CD4-positive, CD25-positive, alpha-beta regulatory T cell (primary cell): ENCODE results near the gene DES. TPM values are rescaled to one million over a fixed set of nuclear protein-coding genes. Genes with fewer than 3 reads are reported as not detected.
"Not testable (repeated sequence)": the region's sequence is repeated elsewhere in the genome, so short reads cannot be mapped to it uniquely, and the experiment has no call there.

Experiments used
- ATAC-seq, 2 donors: fragments of 150-1000 bp; cut with Tn5 transposase; one replicate each; pipeline ENCODE4 v1.10.0; 2021; ENCODE audit warnings: low read depth in 2 of 2, moderate number of reproducible peaks in 2 of 2, moderate library complexity in 1 of 2
- DNase-seq, 3 donors: peaks; one replicate each; pipeline versions ENCODE4 v3.0.0 to v3.0.0-alpha.2; 2012 to 2022; ENCODE audit warnings: mixed read lengths in 1 of 3
- H3K27ac ChIP-seq: one replicate; pipeline ENCODE4 v1.7.0; 2013; ENCODE audit warnings: mild to moderate bottlenecking, low read length; ENCODE audit not compliant: insufficient read depth, poor library complexity, severe bottlenecking
- H3K27me3 ChIP-seq: one replicate; pipeline ENCODE4 v1.7.0; 2013; ENCODE audit warnings: low read length; ENCODE audit not compliant: control insufficient read depth, insufficient read depth
- H3K36me3 ChIP-seq: one replicate; pipeline ENCODE4 v1.7.0; 2013; ENCODE audit warnings: mild to moderate bottlenecking, low read length, moderate library complexity; ENCODE audit not compliant: control insufficient read depth, insufficient read depth
- H3K4me1 ChIP-seq: 2 replicates; pipeline ENCODE4 v1.7.0; 2013; ENCODE audit warnings: mild to moderate bottlenecking, low read length; ENCODE audit not compliant: insufficient read depth, control insufficient read depth, poor library complexity, severe bottlenecking
- H3K4me3 ChIP-seq: one replicate; pipeline ENCODE4 v1.7.0; 2013; ENCODE audit warnings: low read depth, mild to moderate bottlenecking, low read length, moderate library complexity
- H3K9me3 ChIP-seq, 2 experiments: 1 replicate in 1 of 2; 2 replicates in 1 of 2; pipeline ENCODE4 v1.7.0; 2013; ENCODE audit warnings: low read length in 2 of 2, mild to moderate bottlenecking in 1 of 2, moderate library complexity in 1 of 2; ENCODE audit not compliant: control insufficient read depth in 2 of 2
- H3K27ac Mint-ChIP-seq, 3 donors: one replicate each; pipeline ENCODE4 v1.8.0; 2020 to 2022; ENCODE audit warnings: mild to moderate bottlenecking in 3 of 3, mixed read lengths in 3 of 3, moderate library complexity in 2 of 3
- H3K27me3 Mint-ChIP-seq: one replicate; pipeline ENCODE4 v1.8.0; 2022; ENCODE audit warnings: mild to moderate bottlenecking, mixed read lengths
- H3K36me3 Mint-ChIP-seq: one replicate; pipeline ENCODE4 v1.8.0; 2020; ENCODE audit warnings: mixed read lengths
- H3K4me1 Mint-ChIP-seq, 4 donors: one replicate each; pipeline ENCODE4 v1.8.0; 2020 to 2022; ENCODE audit warnings: mixed read lengths in 4 of 4, mild to moderate bottlenecking in 1 of 4
- H3K4me3 Mint-ChIP-seq, 4 donors: one replicate each; pipeline ENCODE4 v1.8.0; 2020 to 2022; ENCODE audit warnings: mild to moderate bottlenecking in 4 of 4, mixed read lengths in 4 of 4, moderate library complexity in 3 of 4
- H3K9me3 Mint-ChIP-seq, 7 donors: one replicate each; pipeline ENCODE4 v1.8.0; 2020 to 2022; ENCODE audit warnings: mixed read lengths in 7 of 7, mild to moderate bottlenecking in 3 of 7, moderate library complexity in 2 of 7
- polyA plus RNA-seq, 4 donors: library from polyadenylated mRNA; unstranded; fragments of 300-500 nt; fragmentation: Illumina TruSeq; gene quantifications; one replicate each; pipeline ENCODE4 v1.2.3, GENCODE V29; 2021
- total RNA-seq: library from RNA; stranded (reverse); gene quantifications from one replicate; pipeline ENCODE4 v1.2.3, GENCODE V29; 2022

DES gene
- total and polyA plus RNA-seq, 5 donors from 2014 or later: not detected

DNA sequence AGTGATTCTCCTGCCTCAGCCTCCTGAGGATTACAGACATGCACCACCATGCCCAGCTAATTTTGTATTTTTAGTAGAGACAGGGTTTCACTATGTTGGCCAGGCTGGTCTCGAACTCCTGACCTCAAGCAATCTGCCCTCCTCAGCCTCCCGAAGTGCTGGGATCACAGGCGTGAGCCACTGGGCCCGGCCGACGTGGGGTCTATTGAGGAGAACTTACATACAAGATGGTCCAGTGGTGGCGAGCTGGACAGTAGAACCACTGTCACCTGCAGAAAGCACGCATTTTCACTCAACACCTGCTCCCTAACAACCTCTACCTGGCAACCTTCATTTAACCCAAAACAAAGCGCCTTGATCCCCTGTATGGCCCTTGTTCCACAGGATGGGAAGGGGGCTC is 23.1 kb upstream of the DES start:
- Mint-ChIP-seq H3K27me3 (peaks cover 11% of the 10 kb centered on the region), H3K4me1 (peaks cover 0 to 14% (median 9%) of the 10 kb centered on the region in 4 donors)
- DNase-seq, ATAC-seq, H3K9me3 ChIP-seq, H3K36me3 ChIP-seq, H3K27ac ChIP-seq, H3K4me3 ChIP-seq, H3K4me3 Mint-ChIP-seq, H3K27ac Mint-ChIP-seq, H3K36me3 Mint-ChIP-seq, H3K4me1 ChIP-seq, H3K9me3 Mint-ChIP-seq, H3K27me3 ChIP-seq: not testable (repeated sequence)

DNA sequence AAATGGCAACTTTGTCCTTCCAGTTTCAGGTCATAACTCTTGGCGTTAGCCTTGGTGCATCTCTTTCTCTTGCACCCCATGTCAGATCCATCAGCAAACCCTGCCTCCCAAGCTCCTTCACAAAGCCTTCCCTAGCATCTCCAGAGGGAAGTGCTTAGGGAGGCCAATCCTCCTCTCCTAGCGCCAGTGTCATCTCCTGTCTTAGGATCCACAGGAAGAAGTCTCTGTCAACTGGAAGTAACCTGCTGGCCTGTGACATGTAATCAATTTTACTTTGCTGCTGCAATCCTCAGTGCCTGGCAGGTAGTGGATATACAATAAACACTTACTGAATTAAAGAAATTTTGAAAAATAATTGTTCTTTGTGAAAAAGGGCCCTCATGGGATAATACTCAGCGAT is 22.6 kb upstream of the DES start:
- Mint-ChIP-seq H3K4me3 (no peak overlapping the region), H3K27ac (no peak overlapping the region)

DNA sequence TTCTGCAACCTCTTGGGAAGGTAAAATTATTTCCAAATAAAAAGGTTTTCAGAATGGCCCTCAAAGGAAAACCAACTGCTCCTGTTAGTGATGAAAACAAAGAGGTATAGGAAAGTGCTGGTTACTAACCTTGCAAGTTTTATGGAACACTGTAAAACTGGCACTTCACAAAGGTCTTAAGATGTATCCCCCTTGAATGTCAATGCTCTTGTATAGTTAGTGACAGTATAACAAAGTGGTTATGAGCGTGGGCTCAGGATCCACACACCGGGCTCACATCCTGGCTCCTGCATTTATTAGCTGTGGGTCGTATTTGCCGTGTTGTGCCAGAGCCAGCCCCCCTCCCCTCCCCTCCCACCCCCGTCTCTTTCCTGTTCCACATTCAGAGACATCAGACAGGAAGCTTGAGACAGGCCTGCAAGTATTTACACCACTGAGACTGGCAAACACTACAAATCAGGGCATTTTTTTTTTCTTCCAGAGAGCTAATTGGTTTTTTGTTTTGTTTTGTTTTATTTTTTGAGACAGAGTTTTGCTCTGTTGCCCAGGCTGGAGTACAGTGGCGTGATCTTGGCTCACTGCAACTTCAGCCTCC is 21.2 kb upstream of the DES start:
- ATAC-seq (peak; percentile 45 to 57), DNase-seq (peak in 1 of 3 donors; percentile 23)
- peaks cover 0 to 1% (median 0%) of the 10 kb centered on the region in 7 donors for H3K9me3 Mint-ChIP-seq
- peak overlapping the region in 1 of 4 donors; percentile 69 for H3K4me3 Mint-ChIP-seq
- H3K4me3 ChIP-seq: no peak overlapping the region
- no peaks in the 10 kb centered on the region for H3K9me3 ChIP-seq
- peaks cover 7% of the 10 kb centered on the region for H3K4me1 ChIP-seq
- no peaks in the 10 kb centered on the region for H3K36me3 ChIP-seq
- peaks cover 9% of the 10 kb centered on the region for H3K27me3 Mint-ChIP-seq
- peaks cover 0 to 14% (median 9%) of the 10 kb centered on the region in 4 donors for H3K4me1 Mint-ChIP-seq
- H3K36me3 Mint-ChIP-seq: no peaks in the 10 kb centered on the region
- H3K27me3 ChIP-seq: peaks cover 2% of the 10 kb centered on the region
- no peak overlapping the region for H3K27ac ChIP-seq
- peak overlapping the region; percentile 22 to 88 (median 72) for H3K27ac Mint-ChIP-seq

More for the DNA sequence above, 22.6 kb upstream of the DES start:
- Histone ChIP-seq H3K4me1 (peaks cover 7% of the 10 kb centered on the region), H3K27me3 (peaks cover 6% of the 10 kb centered on the region), H3K27ac (no peak overlapping the region), H3K9me3 (no peaks in the 10 kb centered on the region), H3K4me3 (no peak overlapping the region), H3K36me3 (no peaks in the 10 kb centered on the region)
- H3K4me1 Mint-ChIP-seq: peaks cover 0 to 14% (median 9%) of the 10 kb centered on the region in 4 donors
- H3K9me3 Mint-ChIP-seq: peaks cover 0 to 1% (median 0%) of the 10 kb centered on the region in 7 donors
- H3K27me3 Mint-ChIP-seq: peaks cover 9% of the 10 kb centered on the region
- no peak for DNase-seq
- no peak for ATAC-seq
- H3K36me3 Mint-ChIP-seq: no peaks in the 10 kb centered on the region

DNA sequence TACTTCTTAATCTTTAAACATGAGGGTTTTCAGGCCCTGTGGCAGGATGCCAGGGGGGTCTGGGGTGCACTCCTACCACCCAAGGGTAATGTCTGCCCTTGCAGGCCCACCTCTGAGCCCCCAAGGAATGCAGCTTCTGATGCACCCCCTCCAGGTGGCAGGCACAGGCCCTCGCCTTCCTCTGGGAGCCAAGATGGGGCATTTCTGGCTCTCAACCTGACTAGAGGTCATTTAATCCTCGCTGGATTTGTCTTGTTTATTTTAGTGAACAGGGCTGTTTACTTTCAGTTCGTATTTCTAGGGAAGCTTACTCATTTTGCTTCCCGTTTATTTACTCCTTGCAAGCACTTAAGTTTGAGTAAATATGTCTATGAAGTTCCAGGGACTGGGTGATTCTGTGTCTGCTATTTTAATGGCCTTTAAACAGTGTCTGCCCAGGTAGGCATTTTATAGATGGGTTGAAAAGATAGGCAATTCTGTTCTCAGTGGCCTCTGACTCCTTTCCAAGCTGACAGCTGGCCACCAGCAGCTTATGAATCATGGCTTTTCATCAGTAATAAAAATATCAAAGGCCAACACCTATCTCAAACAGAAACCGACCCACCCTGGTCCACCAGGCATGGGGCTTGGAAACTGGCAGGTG is 19.3 kb upstream of the DES start:
- Histone ChIP-seq H3K4me1 (peaks cover 12% of the 10 kb centered on the region), H3K27me3 (peaks cover 2% of the 10 kb centered on the region), H3K27ac (no peak overlapping the region), H3K4me3 (no peak overlapping the region), H3K9me3 (no peaks in the 10 kb centered on the region), H3K36me3 (no peaks in the 10 kb centered on the region)
- H3K4me1 Mint-ChIP-seq: peaks cover 0 to 16% (median 9%) of the 10 kb centered on the region in 4 donors
- no peak overlapping the region for H3K4me3 Mint-ChIP-seq
- H3K9me3 Mint-ChIP-seq: peaks cover 0 to 1% (median 0%) of the 10 kb centered on the region in 7 donors
- H3K27ac Mint-ChIP-seq: no peak overlapping the region
- DNase-seq (no peak), ATAC-seq (no peak)
- peaks cover 20% of the 10 kb centered on the region for H3K27me3 Mint-ChIP-seq
- H3K36me3 Mint-ChIP-seq: no peaks in the 10 kb centered on the region

DNA sequence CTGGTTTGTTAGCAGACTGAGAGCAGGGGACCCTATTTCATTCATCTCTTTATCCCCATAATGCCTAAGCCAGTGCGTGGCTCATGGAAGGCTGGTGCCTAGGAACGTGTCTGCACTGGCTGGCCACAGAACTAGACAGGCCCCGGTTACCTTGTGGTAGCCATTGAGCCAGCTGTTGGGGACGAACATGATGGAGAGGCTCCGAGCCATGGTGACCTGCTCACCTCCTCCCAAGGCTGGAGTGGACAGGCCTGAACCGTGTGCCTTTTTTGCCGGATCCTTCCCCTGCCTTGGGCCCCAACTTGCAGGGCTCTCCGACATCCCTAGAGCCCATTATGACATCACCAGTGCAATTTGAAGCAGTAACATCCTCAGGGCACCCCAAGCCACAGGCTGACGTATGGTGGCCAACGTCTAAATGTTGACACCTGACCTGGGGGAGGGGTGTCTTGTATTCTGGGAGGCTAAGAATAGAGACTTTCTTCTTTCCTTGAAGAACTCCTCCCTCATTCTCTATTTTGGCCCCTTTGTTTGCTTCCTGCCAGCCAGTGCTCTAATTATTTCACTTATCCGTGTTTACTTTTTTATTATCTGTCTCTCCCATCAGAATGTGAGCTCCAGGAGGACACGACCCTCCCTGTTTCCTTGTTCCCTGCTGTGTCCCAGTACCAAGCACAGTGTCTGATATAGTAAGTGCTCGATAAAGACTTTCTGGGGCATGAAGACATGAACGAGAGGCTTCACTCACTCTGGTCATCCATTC is 18.3 kb upstream of the DES start:
- Mint-ChIP-seq H3K27me3 (peaks cover 18% of the 10 kb centered on the region), H3K4me3 (no peak overlapping the region), H3K9me3 (no peaks in the 10 kb centered on the region), H3K36me3 (no peaks in the 10 kb centered on the region), H3K27ac (no peak overlapping the region), H3K4me1 (peaks cover 0 to 16% (median 9%) of the 10 kb centered on the region in 4 donors)
- DNase-seq (no peak), ATAC-seq (no peak)
- Histone ChIP-seq H3K27ac (no peak overlapping the region), H3K36me3 (no peaks in the 10 kb centered on the region), H3K9me3 (no peaks in the 10 kb centered on the region), H3K4me3 (no peak overlapping the region), H3K27me3 (peaks cover 2% of the 10 kb centered on the region), H3K4me1 (peaks cover 12% of the 10 kb centered on the region)

DNA sequence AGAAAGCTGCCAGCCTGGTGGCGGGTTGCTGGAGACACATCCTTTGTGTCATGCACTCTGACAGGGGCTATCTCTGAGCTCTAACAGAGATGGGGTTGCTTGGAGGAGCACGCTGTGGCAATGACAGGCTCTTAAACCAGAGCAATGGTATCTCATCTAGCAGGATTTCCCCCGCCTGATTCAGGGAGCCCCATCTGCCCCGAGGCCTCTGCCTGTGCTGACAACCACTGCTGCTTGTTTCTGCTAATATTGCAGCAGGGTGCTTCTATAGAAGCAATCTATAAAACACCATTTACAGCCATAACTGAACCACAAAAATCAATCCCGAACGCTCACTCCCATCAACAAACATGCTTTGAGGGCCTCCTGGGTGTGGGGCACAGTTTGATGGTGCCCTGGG is 17.6 kb upstream of the DES start:
- H3K4me3 ChIP-seq: no peak overlapping the region
- no peaks in the 10 kb centered on the region for H3K36me3 Mint-ChIP-seq
- ATAC-seq: no peak

DNA sequence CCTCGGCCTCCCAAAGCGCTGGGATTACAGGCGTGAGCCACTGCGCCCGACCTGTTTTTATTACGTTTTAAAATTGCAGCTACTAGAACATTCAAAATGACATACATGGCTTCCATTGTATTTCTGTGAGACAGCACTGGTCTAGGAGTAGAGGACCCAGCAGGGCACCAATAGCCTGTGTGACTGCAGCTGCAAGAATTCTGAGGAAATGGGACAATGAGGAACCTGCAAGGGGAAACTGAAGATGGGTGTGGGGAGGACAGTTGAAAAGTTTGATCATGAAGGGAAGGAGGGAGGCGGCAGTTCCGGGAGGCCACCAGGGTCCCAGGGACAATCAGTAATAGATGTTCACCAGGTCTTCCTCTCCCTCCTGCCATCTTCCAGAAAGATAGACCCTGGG is 16.6 kb upstream of the DES start:
- DNase-seq: no peak

More for the DNA sequence above, 17.6 kb upstream of the DES start:
- Histone ChIP-seq H3K9me3 (no peaks in the 10 kb centered on the region), H3K4me1 (peaks cover 12% of the 10 kb centered on the region), H3K27me3 (peaks cover 2% of the 10 kb centered on the region), H3K36me3 (no peaks in the 10 kb centered on the region), H3K27ac (no peak overlapping the region)
- no peak for DNase-seq
- no peak overlapping the region for H3K4me3 Mint-ChIP-seq
- H3K27me3 Mint-ChIP-seq: peaks cover 18% of the 10 kb centered on the region
- H3K27ac Mint-ChIP-seq: no peak overlapping the region
- H3K9me3 Mint-ChIP-seq: no peaks in the 10 kb centered on the region
- H3K4me1 Mint-ChIP-seq: peaks cover 0 to 16% (median 9%) of the 10 kb centered on the region in 4 donors

More for the DNA sequence above, 16.6 kb upstream of the DES start:
- Histone ChIP-seq H3K4me3 (no peak overlapping the region), H3K27me3 (peaks cover 2% of the 10 kb centered on the region), H3K9me3 (no peaks in the 10 kb centered on the region), H3K4me1 (peaks cover 12% of the 10 kb centered on the region), H3K27ac (no peak overlapping the region), H3K36me3 (no peaks in the 10 kb centered on the region)
- Mint-ChIP-seq H3K36me3 (no peaks in the 10 kb centered on the region), H3K4me3 (no peak overlapping the region), H3K4me1 (peaks cover 0 to 13% (median 9%) of the 10 kb centered on the region in 4 donors), H3K9me3 (no peaks in the 10 kb centered on the region), H3K27ac (no peak overlapping the region), H3K27me3 (peaks cover 18% of the 10 kb centered on the region)
- ATAC-seq: no peak
